Thyroid gland (tissue), 4 donors: ENCODE measurements around the gene FOXP2.

ENCODE experiments used
- CTCF ChIP-seq, 6 experiments: fragments of 200-600 bp in 3 of 6; fragments of 450-650 bp in 3 of 6; sonication (generic) in 3 of 6; IDR thresholded peaks; one replicate each; pipeline ENCODE4 v1.5.1; 2016 to 2019; ENCODE audit warnings: antibody characterized with exemption in 6 of 6, mild to moderate bottlenecking in 2 of 6, inconsistent platforms in 1 of 6, moderate library complexity in 1 of 6
- POLR2A ChIP-seq, 2 donors: fragments of 450-650 bp; IDR thresholded peaks; one replicate each; pipeline ENCODE4 v1.6.1; 2017; ENCODE audit warnings: antibody characterized with exemption in 2 of 2, mild to moderate bottlenecking in 2 of 2, moderate library complexity in 1 of 2

DNA sequence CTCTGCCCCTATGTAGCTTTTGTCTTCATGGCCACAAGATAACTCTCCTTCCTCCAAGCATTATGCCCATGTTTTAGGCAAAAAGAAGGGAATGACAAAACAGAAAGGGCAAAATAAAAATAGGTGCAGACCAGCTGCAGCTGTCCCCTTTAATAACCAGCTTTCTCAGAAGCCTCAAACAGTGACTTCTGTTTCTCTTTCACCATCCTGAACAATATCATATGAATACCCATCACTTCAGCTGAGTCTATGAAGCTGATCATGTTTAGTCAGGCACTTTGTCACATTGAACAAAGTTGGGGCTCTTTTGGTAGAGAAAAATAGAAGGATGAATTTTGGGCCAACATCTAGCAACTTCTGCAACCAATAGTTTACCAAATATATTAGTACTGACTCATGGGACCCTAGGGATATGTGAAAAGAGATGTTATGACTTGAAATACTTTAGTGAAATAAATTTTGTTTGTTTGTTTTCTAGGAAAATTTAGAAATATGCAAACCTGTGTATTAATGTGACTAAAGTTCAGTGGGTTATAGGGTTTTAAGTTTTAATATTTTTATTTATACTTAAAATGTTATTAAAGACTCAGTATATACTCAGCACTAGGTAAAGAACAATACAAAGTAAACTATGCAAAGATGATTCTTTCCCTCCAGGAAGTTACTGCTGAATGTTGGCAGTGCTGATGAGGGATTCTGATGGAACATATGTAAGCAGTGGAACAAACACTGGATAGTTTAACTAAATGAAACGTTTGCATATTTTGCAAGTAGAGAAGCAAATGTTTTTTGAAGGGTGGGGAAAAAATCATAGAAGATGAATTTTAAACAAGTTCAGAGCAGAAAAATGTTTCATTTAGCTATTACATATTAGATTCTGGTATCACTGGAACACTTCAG, 133.7 kb downstream of the FOXP2 start:
- TF ChIP-seq CTCF (IDR thresholded peaks at IDR 0.05) (no peak), POLR2A (IDR thresholded peaks at IDR 0.05) (no peak)
